Hematopoietic multipotent progenitor cell (in vitro differentiated cells): ENCODE data around the gene UGT2B7. TPM values are rescaled to one million over a fixed set of nuclear protein-coding genes. Genes with fewer than 3 reads are reported as not detected.

Source experiments
- DNase-seq, 3 donors: peaks; one replicate each; pipeline ENCODE4 v3.0.0-alpha.2; 2011 to 2015; ENCODE audit warnings: low read depth in 2 of 3, low spot score in 2 of 3
- total RNA-seq: library from RNA; depleted of rRNA; stranded (reverse); fragments of >200 nt; gene quantifications from one replicate; pipeline ENCODE4 v1.2.3, GENCODE V29; 2012

The UGT2B7 gene
- total RNA-seq, 1 donor: not detected

GRCh38 chr4:69147334-69147733 lies 51.1 kb downstream of the UGT2B7 start:
- no peak for DNase-seq

- no peak for DNase-seq
These were observed 57.7 kb downstream of the UGT2B7 start for GRCh38 chr4:69154021-69154420.

GRCh38 chr4:69156913-69157312 lies 60.6 kb downstream of the UGT2B7 start:
- no peak for DNase-seq

Other genes with a start within 250 kb of the UGT2B7 start
- not detected for gene UGT2A3, start 144.7 kb upstream of the UGT2B7 start, total RNA-seq
- gene UGT2B11, start 118.3 kb downstream of the UGT2B7 start, total RNA-seq: not detected
- gene UGT2B28, start 184.0 kb downstream of the UGT2B7 start, total RNA-seq: not detected